HepG2 (cell line): Measurements from ENCODE around the gene FAM24A. TPM values are rescaled to one million over a fixed set of nuclear protein-coding genes. Genes with fewer than 3 reads are reported as not detected.

Experiments
- AGO2 ChIP-seq: fragments of 200-400 bp; formaldehyde crosslinking; optimal IDR thresholded peaks from 2 replicates; pipeline ENCODE3; 2017; ENCODE audit warnings: mild to moderate bottlenecking, low read depth, low read length, moderate library complexity
- ATM ChIP-seq: fragments of 450-650 bp; IDR thresholded peaks from 2 replicates; pipeline ENCODE4 v1.7.1; 2017; ENCODE audit warnings: mild to moderate bottlenecking, borderline replicate concordance
- CREM ChIP-seq, 2 experiments: sonication (generic) in 1 of 2; formaldehyde crosslinking in 1 of 2; IDR thresholded peaks; 2 replicates each; pipeline versions ENCODE4 v1.4.0 to v1.6.1; 2016 to 2020; ENCODE audit warnings: antibody characterized with exemption in 1 of 2, mild to moderate bottlenecking in 1 of 2, missing genetic modification reagents in 1 of 2
- FOXK2 ChIP-seq: fragments of 450-650 bp; IDR thresholded peaks from 2 replicates; pipeline ENCODE4 v1.6.1; 2016
- KLF12 ChIP-seq: sonication (generic); formaldehyde crosslinking; IDR thresholded peaks from 2 replicates; pipeline ENCODE4 v1.4.0; 2020; ENCODE audit warnings: missing genetic modification reagents, borderline replicate concordance
- MIXL1 ChIP-seq: IDR thresholded peaks from 2 replicates; pipeline ENCODE4 v1.6.1; 2016
- MTA1 ChIP-seq: sonication (generic); formaldehyde crosslinking; IDR thresholded peaks from 2 replicates; pipeline ENCODE4 v1.4.0; 2020; ENCODE audit warnings: missing genetic modification reagents, mild to moderate bottlenecking, borderline replicate concordance
- MTA3 ChIP-seq: sonication (generic); formaldehyde crosslinking; IDR thresholded peaks from 2 replicates; pipeline ENCODE4 v1.4.0; 2020; ENCODE audit warnings: missing genetic modification reagents
- NR2F1 ChIP-seq, 2 experiments: fragments of 450-650 bp in 1 of 2; formaldehyde crosslinking in 1 of 2; IDR thresholded peaks; 2 replicates each; pipeline versions ENCODE4 v1.5.0 to v1.6.1; 2016 to 2020; ENCODE audit warnings: mild to moderate bottlenecking in 1 of 2, missing compliant biosample characterization in 1 of 2, missing genetic modification reagents in 1 of 2, moderate library complexity in 1 of 2
- POLR2AphosphoS2 ChIP-seq: IDR thresholded peaks from 2 replicates; pipeline ENCODE4 v1.6.1; 2011; ENCODE audit warnings: low read depth, low read length, improper control_type of control experiment
- RARA ChIP-seq: IDR thresholded peaks from 2 replicates; pipeline ENCODE4 v1.6.1; 2016; ENCODE audit warnings: missing genetic modification reagents, missing compliant biosample characterization
- RBFOX2 ChIP-seq: fragments of 200-400 bp; formaldehyde crosslinking; IDR thresholded peaks from 2 replicates; pipeline ENCODE4 v1.6.1; 2017; ENCODE audit warnings: low read depth, mild to moderate bottlenecking, low read length
- SNAPC2 ChIP-seq: sonication (generic); formaldehyde crosslinking; IDR thresholded peaks from 2 replicates; pipeline ENCODE4 v1.8.1; 2022; ENCODE audit warnings: mild to moderate bottlenecking, missing genetic modification reagents
- STAG1 ChIP-seq: sonication (generic); formaldehyde crosslinking; IDR thresholded peaks from 2 replicates; pipeline ENCODE4 v1.4.0; 2020; ENCODE audit warnings: missing genetic modification reagents
- TBL1XR1 ChIP-seq: fragments of 150-350 bp; IDR thresholded peaks from 2 replicates; pipeline ENCODE4 v1.6.1; 2014; ENCODE audit warnings: borderline replicate concordance, low read length; ENCODE audit not compliant: partially characterized antibody
- TCF12 ChIP-seq, 2 experiments: fragments of 450-650 bp in 1 of 2; sonication (generic) in 1 of 2; formaldehyde crosslinking in 1 of 2; IDR thresholded peaks; 2 replicates each; pipeline versions ENCODE4 v1.6.1 to v1.8.0; 2017 to 2022; ENCODE audit warnings: antibody characterized with exemption in 1 of 2, mild to moderate bottlenecking in 1 of 2, missing genetic modification reagents in 1 of 2, moderate library complexity in 1 of 2
- TCF7L2 ChIP-seq: IDR thresholded peaks from 2 replicates; pipeline ENCODE4 v1.6.1; 2011; ENCODE audit warnings: mild to moderate bottlenecking, low read depth, low read length, moderate library complexity
- ZFX ChIP-seq: sonication (generic); formaldehyde crosslinking; IDR thresholded peaks from 2 replicates; pipeline ENCODE4 v1.4.0; 2020; ENCODE audit warnings: mild to moderate bottlenecking, low read depth, missing genetic modification reagents, moderate library complexity
- ZFYVE20 ChIP-seq: sonication (generic); formaldehyde crosslinking; IDR thresholded peaks from 2 replicates; pipeline ENCODE4 v1.8.0; 2023; ENCODE audit warnings: low read depth, mild to moderate bottlenecking, moderate library complexity, missing genetic modification reagents, borderline replicate concordance
- ZNF24 ChIP-seq: fragments of 450-650 bp; IDR thresholded peaks from 2 replicates; pipeline ENCODE4 v1.6.1; 2017; ENCODE audit warnings: antibody characterized with exemption, mild to moderate bottlenecking
- ZNF331 ChIP-seq: sonication (generic); formaldehyde crosslinking; IDR thresholded peaks from 2 replicates; pipeline ENCODE4 v1.4.0; 2020; ENCODE audit warnings: missing genetic modification reagents
- ZNF430 ChIP-seq: sonication (generic); formaldehyde crosslinking; IDR thresholded peaks from 2 replicates; pipeline ENCODE4 v1.9.0; 2021; ENCODE audit warnings: mild to moderate bottlenecking, missing genetic modification reagents
- ZNF530 ChIP-seq: sonication (generic); formaldehyde crosslinking; IDR thresholded peaks from 2 replicates; pipeline ENCODE4 v1.5.0; 2020; ENCODE audit warnings: low read depth, mild to moderate bottlenecking, missing genetic modification reagents
- ZNF703 ChIP-seq: sonication (generic); formaldehyde crosslinking; IDR thresholded peaks from 2 replicates; pipeline ENCODE4 v1.5.1; 2020; ENCODE audit warnings: missing genetic modification reagents, mild to moderate bottlenecking, moderate library complexity, borderline replicate concordance
- polyA plus RNA-seq, 8 experiments: library from polyadenylated mRNA; depleted of rRNA in 3 of 8; stranded (reverse) in 7 of 8; unstranded in 1 of 8; fragments of >200 nt; fragmentation: Illumina TruSeq in 4 of 8; extraction: Trizol in 4 of 8; gene quantifications; 2 replicates each; pipeline versions ENCODE4 v1.2.1 to v1.2.3, GENCODE V29; 2011 to 2016; ENCODE audit warnings: low read depth in 4 of 8, missing spikeins in 1 of 8, mixed read lengths in 1 of 8; ENCODE audit not compliant: insufficient read depth in 1 of 8
- total RNA-seq, 5 experiments: library from RNA; depleted of rRNA; stranded (reverse); fragments of >200 nt; fragmentation: Illumina TruSeq; extraction: Trizol; gene quantifications; 2 replicates each; pipeline ENCODE4 v1.2.3, GENCODE V29; 2016; ENCODE audit warnings: low read depth in 1 of 5
- TF ChIP-seq, protein P1 (sequence below): sonication (generic); formaldehyde crosslinking; IDR thresholded peaks from 2 replicates; pipeline ENCODE4 v1.8.0; 2022; ENCODE audit warnings: missing genetic modification reagents, mild to moderate bottlenecking, moderate library complexity, borderline replicate concordance
- TF ChIP-seq, protein P2 (sequence below): sonication (generic); formaldehyde crosslinking; conservative IDR thresholded peaks from 2 replicates; pipeline ENCODE4 v1.4.0; 2020; ENCODE audit warnings: missing genetic modification reagents
- TF ChIP-seq, protein P3 (sequence below): sonication (generic); formaldehyde crosslinking; IDR thresholded peaks from 2 replicates; pipeline ENCODE4 v1.4.0; 2020; ENCODE audit warnings: missing genetic modification reagents, mild to moderate bottlenecking, borderline replicate concordance

Gene FAM24A
- total and polyA plus RNA-seq, 2 of the 13 experiments (the other 11 are each of a cell fraction or from before 2014, with no cell fraction given): not detected

DNA sequence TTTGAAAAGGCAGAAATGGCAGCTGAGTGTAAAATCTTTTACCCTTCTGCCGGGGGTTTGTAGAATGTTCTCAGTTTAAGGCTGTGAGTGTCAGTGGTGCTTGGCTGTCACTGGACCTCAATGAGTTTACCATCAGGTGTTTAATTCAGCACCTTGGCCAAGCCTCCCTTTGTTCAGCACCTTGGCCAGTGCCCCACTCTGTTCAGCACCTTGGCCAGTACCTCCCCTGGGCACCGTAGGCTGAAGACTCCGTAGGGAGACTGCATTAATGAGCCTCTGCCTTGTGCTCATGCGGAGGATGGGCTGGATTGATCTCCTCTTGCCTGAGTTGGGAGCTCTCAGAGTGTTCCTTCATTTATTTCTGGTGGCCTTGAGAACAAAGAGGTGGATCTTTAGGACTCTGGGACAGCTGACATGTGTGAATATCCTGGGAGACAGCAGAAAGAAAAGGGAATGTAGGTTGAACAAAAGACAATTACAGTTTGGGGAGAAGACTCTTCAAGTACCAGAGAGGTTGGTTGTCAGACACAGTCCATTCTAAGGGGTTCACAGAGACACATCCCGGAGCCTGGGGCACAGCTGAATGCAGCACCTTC is 1.6 kb downstream of the FAM24A start (continued):
- peak; percentile 100 for TF ChIP-seq ZNF430 (CRISPR knock-in tag)
- TF ChIP-seq TCF12 (IDR thresholded peaks at IDR 0.05): no peak
- peak; percentile 99 for TF ChIP-seq TCF12 (CRISPR knock-in tag; IDR thresholded peaks at IDR 0.05)
- no peak for TF ChIP-seq TBL1XR1
- TF ChIP-seq POLR2AphosphoS2: no peak
- TF ChIP-seq ZNF24: no peak
- TF ChIP-seq ZNF703 (CRISPR knock-in tag): peak; percentile 99
- TF ChIP-seq ZFYVE20: peak; percentile 100
- TF ChIP-seq, protein P1, sequence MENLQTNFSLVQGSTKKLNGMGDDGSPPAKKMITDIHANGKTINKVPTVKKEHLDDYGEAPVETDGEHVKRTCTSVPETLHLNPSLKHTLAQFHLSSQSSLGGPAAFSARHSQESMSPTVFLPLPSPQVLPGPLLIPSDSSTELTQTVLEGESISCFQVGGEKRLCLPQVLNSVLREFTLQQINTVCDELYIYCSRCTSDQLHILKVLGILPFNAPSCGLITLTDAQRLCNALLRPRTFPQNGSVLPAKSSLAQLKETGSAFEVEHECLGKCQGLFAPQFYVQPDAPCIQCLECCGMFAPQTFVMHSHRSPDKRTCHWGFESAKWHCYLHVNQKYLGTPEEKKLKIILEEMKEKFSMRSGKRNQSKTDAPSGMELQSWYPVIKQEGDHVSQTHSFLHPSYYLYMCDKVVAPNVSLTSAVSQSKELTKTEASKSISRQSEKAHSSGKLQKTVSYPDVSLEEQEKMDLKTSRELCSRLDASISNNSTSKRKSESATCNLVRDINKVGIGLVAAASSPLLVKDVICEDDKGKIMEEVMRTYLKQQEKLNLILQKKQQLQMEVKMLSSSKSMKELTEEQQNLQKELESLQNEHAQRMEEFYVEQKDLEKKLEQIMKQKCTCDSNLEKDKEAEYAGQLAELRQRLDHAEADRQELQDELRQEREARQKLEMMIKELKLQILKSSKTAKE (CRISPR knock-in tag): peak; percentile 95
- peak; percentile 100 for TF ChIP-seq ZNF331 (CRISPR knock-in tag)
- TF ChIP-seq SNAPC2 (CRISPR knock-in tag): peak; percentile 99
- TF ChIP-seq NR2F1 (CRISPR knock-in tag; IDR thresholded peaks at IDR 0.05): peak in 1 of 2 experiments; percentile 94; a peak in 2 of 4 replicates
- no peak for TF ChIP-seq TCF7L2
- TF ChIP-seq STAG1 (CRISPR knock-in tag): peak; percentile 56
- no peak for TF ChIP-seq AGO2
- peak; percentile 53; the same call in 1 of the 2 replicates for TF ChIP-seq ZFX (CRISPR knock-in tag)
- TF ChIP-seq ZNF530 (CRISPR knock-in tag): peak; percentile 99
- TF ChIP-seq, protein P2, sequence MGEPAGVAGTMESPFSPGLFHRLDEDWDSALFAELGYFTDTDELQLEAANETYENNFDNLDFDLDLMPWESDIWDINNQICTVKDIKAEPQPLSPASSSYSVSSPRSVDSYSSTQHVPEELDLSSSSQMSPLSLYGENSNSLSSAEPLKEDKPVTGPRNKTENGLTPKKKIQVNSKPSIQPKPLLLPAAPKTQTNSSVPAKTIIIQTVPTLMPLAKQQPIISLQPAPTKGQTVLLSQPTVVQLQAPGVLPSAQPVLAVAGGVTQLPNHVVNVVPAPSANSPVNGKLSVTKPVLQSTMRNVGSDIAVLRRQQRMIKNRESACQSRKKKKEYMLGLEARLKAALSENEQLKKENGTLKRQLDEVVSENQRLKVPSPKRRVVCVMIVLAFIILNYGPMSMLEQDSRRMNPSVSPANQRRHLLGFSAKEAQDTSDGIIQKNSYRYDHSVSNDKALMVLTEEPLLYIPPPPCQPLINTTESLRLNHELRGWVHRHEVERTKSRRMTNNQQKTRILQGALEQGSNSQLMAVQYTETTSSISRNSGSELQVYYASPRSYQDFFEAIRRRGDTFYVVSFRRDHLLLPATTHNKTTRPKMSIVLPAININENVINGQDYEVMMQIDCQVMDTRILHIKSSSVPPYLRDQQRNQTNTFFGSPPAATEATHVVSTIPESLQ (CRISPR knock-in tag): peak; percentile 100
- peak; percentile 71 for TF ChIP-seq MTA1 (CRISPR knock-in tag)
- peak; percentile 98 for TF ChIP-seq MTA3 (CRISPR knock-in tag)
- peak; percentile 100 for TF ChIP-seq KLF12 (CRISPR knock-in tag)
- TF ChIP-seq FOXK2: no peak
- peak; percentile 97 for TF ChIP-seq RARA (CRISPR knock-in tag)
- TF ChIP-seq, protein P3, sequence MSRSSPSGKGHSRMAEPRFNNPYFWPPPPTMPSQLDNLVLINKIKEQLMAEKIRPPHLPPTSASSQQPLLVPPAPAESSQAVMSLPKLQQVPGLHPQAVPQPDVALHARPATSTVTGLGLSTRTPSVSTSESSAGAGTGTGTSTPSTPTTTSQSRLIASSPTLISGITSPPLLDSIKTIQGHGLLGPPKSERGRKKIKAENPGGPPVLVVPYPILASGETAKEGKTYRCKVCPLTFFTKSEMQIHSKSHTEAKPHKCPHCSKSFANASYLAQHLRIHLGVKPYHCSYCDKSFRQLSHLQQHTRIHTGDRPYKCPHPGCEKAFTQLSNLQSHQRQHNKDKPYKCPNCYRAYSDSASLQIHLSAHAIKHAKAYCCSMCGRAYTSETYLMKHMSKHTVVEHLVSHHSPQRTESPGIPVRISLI (CRISPR knock-in tag): peak; percentile 79; the same call in 1 of the 2 replicates
- no peak for TF ChIP-seq ATM
- TF ChIP-seq RBFOX2: no peak
- peak; percentile 100 for TF ChIP-seq MIXL1
- no peak for TF ChIP-seq CREM (IDR thresholded peaks at IDR 0.05)
- TF ChIP-seq CREM (CRISPR knock-in tag; IDR thresholded peaks at IDR 0.05): peak; percentile 86
